ENCODE results near the gene AGR3.

The AGR3 gene

GRCh38 chr7:16815001-16815400, 66.8 kb downstream of the AGR3 start:
- Histone ChIP-seq H3K4me3 (ENCODE audit: low read length in 2 of 2) (no peak overlapping the region), H3K9ac (ENCODE audit: low read depth in 1 of 2, low read length in 2 of 2) (peak overlapping the region in 1 of 2 donors; percentile 17), H3K4me1 (ENCODE audit: control insufficient read depth in 2 of 2, insufficient read depth in 2 of 2, low read length in 2 of 2) (peaks cover 21 to 46% of the 10 kb centered on the region in 2 donors), H3K27me3 (ENCODE audit: control insufficient read depth in 2 of 2, insufficient read depth in 2 of 2, low read length in 2 of 2) (no peaks in the 10 kb centered on the region), H3K36me3 (ENCODE audit: control insufficient read depth in 2 of 2, insufficient read depth in 2 of 2, low read length in 2 of 2) (no peaks in the 10 kb centered on the region), H3K27ac (ENCODE audit: low read depth in 2 of 2, low read length in 2 of 2) (peak overlapping the region; percentile 38 to 69), H3K9me3 (ENCODE audit: control insufficient read depth in 2 of 2, low read length in 2 of 2) (no peaks in the 10 kb centered on the region)

GRCh38 chr7:16813232-16813616, 68.6 kb downstream of the AGR3 start:
- Histone ChIP-seq H3K36me3 (ENCODE audit: control insufficient read depth in 2 of 2, insufficient read depth in 2 of 2, low read length in 2 of 2) (no peaks in the 10 kb centered on the region), H3K27ac (ENCODE audit: low read depth in 2 of 2, low read length in 2 of 2) (peak overlapping the region; percentile 77 to 92), H3K4me3 (ENCODE audit: low read length in 2 of 2) (no peak overlapping the region), H3K9me3 (ENCODE audit: control insufficient read depth in 2 of 2, low read length in 2 of 2) (no peaks in the 10 kb centered on the region), H3K27me3 (ENCODE audit: control insufficient read depth in 2 of 2, insufficient read depth in 2 of 2, low read length in 2 of 2) (no peaks in the 10 kb centered on the region), H3K4me1 (ENCODE audit: control insufficient read depth in 2 of 2, insufficient read depth in 2 of 2, low read length in 2 of 2) (peaks cover 21 to 51% of the 10 kb centered on the region in 2 donors), H3K9ac (ENCODE audit: low read depth in 1 of 2, low read length in 2 of 2) (peak overlapping the region in 1 of 2 donors; percentile 61)

- H3K36me3 ChIP-seq (ENCODE audit: control insufficient read depth in 2 of 2, insufficient read depth in 2 of 2, low read length in 2 of 2), result no peaks in the 10 kb centered on the region
- peaks cover 18 to 46% of the 10 kb centered on the region in 2 donors for H3K4me1 ChIP-seq (ENCODE audit: control insufficient read depth in 2 of 2, insufficient read depth in 2 of 2, low read length in 2 of 2)
- H3K9me3 ChIP-seq (ENCODE audit: control insufficient read depth in 2 of 2, low read length in 2 of 2), result no peaks in the 10 kb centered on the region
- H3K27me3 ChIP-seq (ENCODE audit: control insufficient read depth in 2 of 2, insufficient read depth in 2 of 2, low read length in 2 of 2), result no peaks in the 10 kb centered on the region
- no peak overlapping the region for H3K4me3 ChIP-seq (ENCODE audit: low read length in 2 of 2)
- H3K9ac ChIP-seq (ENCODE audit: low read depth in 1 of 2, low read length in 2 of 2), result peak overlapping the region in 1 of 2 donors; percentile 61
- peak overlapping the region; percentile 77 to 92 for H3K27ac ChIP-seq (ENCODE audit: low read depth in 2 of 2, low read length in 2 of 2)
Observed at GRCh38 chr7:16812542-16813231, 69.1 kb downstream of the AGR3 start.

- peaks cover 14 to 37% of the 10 kb centered on the region in 2 donors for H3K4me1 ChIP-seq (ENCODE audit: control insufficient read depth in 2 of 2, insufficient read depth in 2 of 2, low read length in 2 of 2)
- H3K9ac ChIP-seq (ENCODE audit: low read depth in 1 of 2, low read length in 2 of 2), result peak overlapping the region in 1 of 2 donors; percentile 55
- no peaks in the 10 kb centered on the region for H3K36me3 ChIP-seq (ENCODE audit: control insufficient read depth in 2 of 2, insufficient read depth in 2 of 2, low read length in 2 of 2)
- H3K4me3 ChIP-seq (ENCODE audit: low read length in 2 of 2), result peak overlapping the region in 1 of 2 donors; percentile 28
- H3K9me3 ChIP-seq (ENCODE audit: control insufficient read depth in 2 of 2, low read length in 2 of 2), result no peaks in the 10 kb centered on the region
- H3K27me3 ChIP-seq (ENCODE audit: control insufficient read depth in 2 of 2, insufficient read depth in 2 of 2, low read length in 2 of 2), result no peaks in the 10 kb centered on the region
- H3K27ac ChIP-seq (ENCODE audit: low read depth in 2 of 2, low read length in 2 of 2), result peak overlapping the region; percentile 77 to 92
Observed at GRCh38 chr7:16811551-16811950, 70.2 kb downstream of the AGR3 start.

GRCh38 chr7:16810573-16810972, 71.2 kb downstream of the AGR3 start:
- peaks cover 8 to 32% of the 10 kb centered on the region in 2 donors for H3K4me1 ChIP-seq (ENCODE audit: control insufficient read depth in 2 of 2, insufficient read depth in 2 of 2, low read length in 2 of 2)
- H3K4me3 ChIP-seq (ENCODE audit: low read length in 2 of 2), result peak overlapping the region; percentile 11 to 23
- no peaks in the 10 kb centered on the region for H3K36me3 ChIP-seq (ENCODE audit: control insufficient read depth in 2 of 2, insufficient read depth in 2 of 2, low read length in 2 of 2)
- H3K9me3 ChIP-seq (ENCODE audit: control insufficient read depth in 2 of 2, low read length in 2 of 2), result no peaks in the 10 kb centered on the region
- H3K9ac ChIP-seq (ENCODE audit: low read depth in 1 of 2, low read length in 2 of 2), result no peak overlapping the region
- no peaks in the 10 kb centered on the region for H3K27me3 ChIP-seq (ENCODE audit: control insufficient read depth in 2 of 2, insufficient read depth in 2 of 2, low read length in 2 of 2)
- H3K27ac ChIP-seq (ENCODE audit: low read depth in 2 of 2, low read length in 2 of 2), result peak overlapping the region; percentile 77 to 92

GRCh38 chr7:16810112-16810511, 71.7 kb downstream of the AGR3 start:
- H3K36me3 ChIP-seq (ENCODE audit: control insufficient read depth in 2 of 2, insufficient read depth in 2 of 2, low read length in 2 of 2), result no peaks in the 10 kb centered on the region

More at GRCh38 chr7:16810112-16810511, 71.7 kb downstream of the AGR3 start:
- Histone ChIP-seq H3K4me3 (ENCODE audit: low read length in 2 of 2) (peak overlapping the region in 1 of 2 donors; percentile 23), H3K9ac (ENCODE audit: low read depth in 1 of 2, low read length in 2 of 2) (peak overlapping the region in 1 of 2 donors; percentile 3), H3K27ac (ENCODE audit: low read depth in 2 of 2, low read length in 2 of 2) (peak overlapping the region; percentile 66 to 92), H3K27me3 (ENCODE audit: control insufficient read depth in 2 of 2, insufficient read depth in 2 of 2, low read length in 2 of 2) (no peaks in the 10 kb centered on the region), H3K9me3 (ENCODE audit: control insufficient read depth in 2 of 2, low read length in 2 of 2) (no peaks in the 10 kb centered on the region), H3K4me1 (ENCODE audit: control insufficient read depth in 2 of 2, insufficient read depth in 2 of 2, low read length in 2 of 2) (peaks cover 7 to 28% of the 10 kb centered on the region in 2 donors)

Data from mucosa of rectum (tissue), 2 donors.